HEK293 (cell line): ENCODE measurements around the gene HOXA3.

ENCODE experiments used
- CTCF ChIA-PET: fragments of 350-600 bp; formaldehyde crosslinking; extraction: SDS; loops from one replicate; lab custom pipeline; 2021; ENCODE audit warnings: antibody characterized with exemption; lab: Yijun Ruan, JAX
- POLR2A ChIA-PET: fragments of 300-600 bp; formaldehyde crosslinking; extraction: SDS; loops from one replicate; lab custom pipeline; 2020; ENCODE audit warnings: antibody characterized with exemption, inconsistent platforms; lab: Yijun Ruan, JAX
- H3K27ac ChIP-seq: fragments of 200-500 bp; sonication (Bioruptor generic); 2 replicates; pipeline ENCODE4 v1.5.1; 2014; ENCODE audit warnings: low read depth, low read length, control low read depth, inconsistent platforms; ENCODE audit errors: extremely low read depth
- H3K36me3 ChIP-seq, 2 experiments: fragments of 200-500 bp in 1 of 2; sonication (Bioruptor generic) in 1 of 2; 1 replicate in 1 of 2; 2 replicates in 1 of 2; pipeline ENCODE4 v1.5.1; 2014 to 2017; ENCODE audit warnings: inconsistent platforms in 2 of 2, low read length in 2 of 2; ENCODE audit not compliant: control insufficient read depth in 2 of 2, insufficient read depth in 1 of 2
- H3K4me1 ChIP-seq: fragments of 200-500 bp; sonication (Bioruptor generic); 2 replicates; pipeline ENCODE4 v1.5.1; 2014; ENCODE audit warnings: mild to moderate bottlenecking, low read length, inconsistent platforms; ENCODE audit not compliant: control insufficient read depth, insufficient read depth
- H3K4me3 ChIP-seq: 2 replicates; pipeline ENCODE4 v1.5.1; 2011; ENCODE audit warnings: low read depth, mild to moderate bottlenecking, control low read depth, low read length, moderate library complexity
- H3K9me3 ChIP-seq: fragments of 200-500 bp; sonication (Bioruptor generic); 2 replicates; pipeline ENCODE4 v1.5.1; 2014; ENCODE audit warnings: low read depth, low read length, inconsistent platforms; ENCODE audit not compliant: control insufficient read depth, insufficient read depth
- HIC1 ChIP-seq: fragments of 450-650 bp; formaldehyde crosslinking; IDR thresholded peaks from 2 replicates; pipeline ENCODE4 v1.5.1; 2016; ENCODE audit warnings: missing biosample characterization, missing genetic modification characterization
- KLF10 ChIP-seq: fragments of 450-650 bp; IDR thresholded peaks from 2 replicates; pipeline ENCODE4 v1.5.1; 2018; ENCODE audit warnings: missing biosample characterization, mild to moderate bottlenecking, missing genetic modification characterization
- KLF17 ChIP-seq: fragments of 450-650 bp; formaldehyde crosslinking; IDR thresholded peaks from 2 replicates; pipeline ENCODE4 v1.5.1; 2016; ENCODE audit warnings: missing biosample characterization, missing genetic modification characterization
- OVOL3 ChIP-seq: fragments of 450-650 bp; formaldehyde crosslinking; IDR thresholded peaks from 2 replicates; pipeline ENCODE4 v1.5.1; 2016; ENCODE audit warnings: missing biosample characterization, missing genetic modification characterization
- PRDM1 ChIP-seq: fragments of 450-650 bp; formaldehyde crosslinking; IDR thresholded peaks from 2 replicates; pipeline ENCODE4; 2016; ENCODE audit warnings: missing biosample characterization, missing genetic modification characterization
- ZBTB17 ChIP-seq: fragments of 450-650 bp; formaldehyde crosslinking; IDR thresholded peaks from 2 replicates; pipeline ENCODE4 v1.5.1; 2016; ENCODE audit warnings: missing biosample characterization, missing genetic modification characterization
- ZBTB48 ChIP-seq: fragments of 450-650 bp; formaldehyde crosslinking; IDR thresholded peaks from 2 replicates; pipeline ENCODE4 v1.5.1; 2016; ENCODE audit warnings: missing biosample characterization, missing genetic modification characterization
- ZNF114 ChIP-seq: fragments of 450-650 bp; formaldehyde crosslinking; IDR thresholded peaks from 2 replicates; pipeline ENCODE4 v1.5.0; 2017; ENCODE audit warnings: missing biosample characterization, missing genetic modification characterization
- ZNF18 ChIP-seq: fragments of 450-650 bp; formaldehyde crosslinking; IDR thresholded peaks from 2 replicates; pipeline ENCODE4 v1.5.1; 2016; ENCODE audit warnings: missing biosample characterization, missing genetic modification characterization
- ZNF214 ChIP-seq: fragments of 450-650 bp; formaldehyde crosslinking; IDR thresholded peaks from 2 replicates; pipeline ENCODE4 v1.5.1; 2017; ENCODE audit warnings: missing biosample characterization, mild to moderate bottlenecking, missing genetic modification characterization, borderline replicate concordance
- ZNF23 ChIP-seq: fragments of 450-650 bp; formaldehyde crosslinking; IDR thresholded peaks from 2 replicates; pipeline ENCODE4 v1.5.1; 2016; ENCODE audit warnings: missing biosample characterization, missing genetic modification characterization, borderline replicate concordance
- ZNF302 ChIP-seq: fragments of 450-650 bp; formaldehyde crosslinking; IDR thresholded peaks from 2 replicates; pipeline ENCODE4 v1.5.1; 2016; ENCODE audit warnings: missing biosample characterization, missing genetic modification characterization, low read depth
- ZNF335 ChIP-seq: fragments of 450-650 bp; formaldehyde crosslinking; conservative IDR thresholded peaks from 2 replicates; pipeline ENCODE4 v1.5.1; 2016; ENCODE audit warnings: missing biosample characterization, missing genetic modification characterization
- ZNF366 ChIP-seq: fragments of 450-650 bp; formaldehyde crosslinking; conservative IDR thresholded peaks from 2 replicates; pipeline ENCODE4 v1.5.1; 2016; ENCODE audit warnings: missing biosample characterization, missing genetic modification characterization
- ZNF449 ChIP-seq: fragments of 450-650 bp; formaldehyde crosslinking; IDR thresholded peaks from 2 replicates; pipeline ENCODE4 v1.5.1; 2017; ENCODE audit warnings: missing biosample characterization, mild to moderate bottlenecking, missing genetic modification characterization, moderate library complexity
- ZNF571 ChIP-seq: fragments of 450-650 bp; formaldehyde crosslinking; IDR thresholded peaks from 2 replicates; pipeline ENCODE4 v1.5.0; 2017; ENCODE audit warnings: missing biosample characterization, missing genetic modification characterization
- ZNF600 ChIP-seq: fragments of 450-650 bp; formaldehyde crosslinking; IDR thresholded peaks from 2 replicates; pipeline ENCODE4 v1.5.1; 2016; ENCODE audit warnings: missing biosample characterization, missing genetic modification characterization
- ZNF629 ChIP-seq: fragments of 450-650 bp; formaldehyde crosslinking; IDR thresholded peaks from 2 replicates; pipeline ENCODE4 v1.5.1; 2017; ENCODE audit warnings: missing biosample characterization, missing genetic modification characterization
- ZNF660 ChIP-seq: fragments of 450-650 bp; IDR thresholded peaks from 2 replicates; pipeline ENCODE4 v1.5.1; 2018; ENCODE audit warnings: missing biosample characterization, mild to moderate bottlenecking, missing genetic modification characterization
- ZNF701 ChIP-seq: fragments of 450-650 bp; formaldehyde crosslinking; IDR thresholded peaks from 2 replicates; pipeline ENCODE4 v1.5.1; 2016; ENCODE audit warnings: missing biosample characterization, missing genetic modification characterization
- ZNF837 ChIP-seq: fragments of 450-650 bp; formaldehyde crosslinking; IDR thresholded peaks from 2 replicates; pipeline ENCODE4 v1.5.1; 2016; ENCODE audit warnings: missing biosample characterization, missing genetic modification characterization
- TF ChIP-seq, protein P1 (sequence below): fragments of 450-650 bp; formaldehyde crosslinking; IDR thresholded peaks from 2 replicates; pipeline ENCODE4 v1.5.1; 2016; ENCODE audit warnings: missing biosample characterization, missing genetic modification characterization
- TF ChIP-seq, protein P2 (sequence below): fragments of 450-650 bp; formaldehyde crosslinking; IDR thresholded peaks from 2 replicates; pipeline ENCODE4 v1.5.1; 2016; ENCODE audit warnings: missing biosample characterization, missing genetic modification characterization

HOXA3 gene

DNA sequence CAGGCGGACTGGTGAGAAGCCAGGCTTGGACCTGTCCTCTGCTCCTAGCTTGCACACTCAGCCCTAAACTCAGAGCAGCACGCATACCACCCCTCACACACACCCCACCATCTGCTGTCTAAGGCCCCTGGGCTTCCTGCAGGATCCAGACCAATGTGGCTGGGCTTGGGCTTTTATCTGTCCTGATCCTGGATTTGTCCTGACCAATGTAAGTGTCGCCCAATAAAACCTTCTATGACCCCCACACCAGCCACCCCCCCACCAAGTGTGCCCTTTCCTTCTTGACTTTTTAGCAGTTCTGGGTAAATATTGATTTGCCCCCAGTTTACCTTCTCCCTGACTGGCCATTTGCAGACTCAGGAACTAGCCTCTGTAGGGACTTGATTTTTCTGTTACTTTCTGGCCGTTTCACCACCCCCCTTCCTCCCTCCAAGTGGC lies 49.2 kb upstream of the HOXA3 start:
- Histone ChIP-seq H3K36me3 (no peaks in the 10 kb centered on the region), H3K4me1 (peaks cover 7% of the 10 kb centered on the region), H3K9me3 (no peaks in the 10 kb centered on the region), H3K4me3 (no peak overlapping the region), H3K27ac (no peak overlapping the region)
- CTCF ChIA-PET = interaction anchor here (0.6 to 1.4 kb wide), 2 partner anchors 22 to 40 kb away, joined by 3 to 6 read pairs; no protein-coding TSS in a partner anchor
- POLR2A ChIA-PET = no interaction called here
- TF ChIP-seq ZNF600 (tag by site-specific recombination) = peak; percentile 39; the same call in 1 of the 2 replicates
- peak; percentile 34; the same call in 1 of the 2 replicates for TF ChIP-seq ZNF449
- TF ChIP-seq ZNF701 = no peak

DNA sequence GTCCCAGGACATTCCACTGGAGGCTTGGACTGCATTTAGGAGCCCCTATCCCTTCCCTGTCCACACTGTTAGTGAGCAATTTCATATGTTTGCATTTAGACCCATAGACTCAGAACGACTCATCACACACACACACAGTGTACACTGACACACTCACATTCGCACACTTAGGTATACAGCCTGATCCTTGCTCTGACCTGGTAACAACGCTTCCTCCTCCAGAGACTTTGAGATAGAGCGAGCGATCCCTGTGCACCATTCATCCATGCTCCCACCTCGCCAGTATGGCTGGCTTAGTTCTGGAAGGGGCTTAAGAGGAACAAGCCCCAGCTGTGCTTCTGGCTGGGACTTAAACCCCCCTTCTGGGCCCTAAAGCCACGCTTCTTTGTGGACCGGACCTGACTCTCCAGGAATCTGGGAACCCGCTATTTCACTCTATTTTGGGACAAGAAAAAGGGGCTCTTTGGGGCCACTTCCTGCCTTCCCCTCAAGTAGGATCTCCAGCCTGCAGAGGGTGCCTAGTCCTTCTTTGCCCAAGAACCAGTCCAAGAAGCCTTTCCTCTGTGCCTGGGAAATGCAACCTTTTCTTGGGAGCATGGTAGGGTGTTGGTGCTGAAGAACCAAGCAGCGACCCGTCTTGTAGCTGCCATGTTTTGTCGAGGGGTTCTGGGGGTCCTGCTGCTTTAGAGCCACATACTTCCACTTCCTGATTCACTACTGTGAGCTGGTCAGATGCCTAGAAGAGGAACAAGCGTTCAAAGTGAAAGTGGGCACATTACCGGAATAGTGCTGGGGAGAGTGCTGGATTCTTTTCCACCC lies 48.6 kb upstream of the HOXA3 start:
- ChIA-PET POLR2A (interaction anchor here (1.0 to 3.7 kb wide), 7 partner anchors 8 to 540 kb away, joined by 3 to 36 read pairs (median 4); partner anchors contain the start of genes HIBADH and HOXA11), CTCF (interaction anchor here (0.6 to 2.2 kb wide), 5 partner anchors 22 to 802 kb away, joined by 3 to 12 read pairs (median 3); no protein-coding TSS in a partner anchor)
- H3K27ac ChIP-seq = peak overlapping the region; percentile 92
- H3K36me3 ChIP-seq = no peaks in the 10 kb centered on the region
- H3K4me3 ChIP-seq = peak overlapping the region; percentile 89
- H3K9me3 ChIP-seq = no peaks in the 10 kb centered on the region
- peaks cover 7% of the 10 kb centered on the region for H3K4me1 ChIP-seq
- TF ChIP-seq ZNF366 (tag by site-specific recombination) = no peak
- no peak for TF ChIP-seq ZNF23
- TF ChIP-seq ZNF214 = no peak
- TF ChIP-seq, protein P1, sequence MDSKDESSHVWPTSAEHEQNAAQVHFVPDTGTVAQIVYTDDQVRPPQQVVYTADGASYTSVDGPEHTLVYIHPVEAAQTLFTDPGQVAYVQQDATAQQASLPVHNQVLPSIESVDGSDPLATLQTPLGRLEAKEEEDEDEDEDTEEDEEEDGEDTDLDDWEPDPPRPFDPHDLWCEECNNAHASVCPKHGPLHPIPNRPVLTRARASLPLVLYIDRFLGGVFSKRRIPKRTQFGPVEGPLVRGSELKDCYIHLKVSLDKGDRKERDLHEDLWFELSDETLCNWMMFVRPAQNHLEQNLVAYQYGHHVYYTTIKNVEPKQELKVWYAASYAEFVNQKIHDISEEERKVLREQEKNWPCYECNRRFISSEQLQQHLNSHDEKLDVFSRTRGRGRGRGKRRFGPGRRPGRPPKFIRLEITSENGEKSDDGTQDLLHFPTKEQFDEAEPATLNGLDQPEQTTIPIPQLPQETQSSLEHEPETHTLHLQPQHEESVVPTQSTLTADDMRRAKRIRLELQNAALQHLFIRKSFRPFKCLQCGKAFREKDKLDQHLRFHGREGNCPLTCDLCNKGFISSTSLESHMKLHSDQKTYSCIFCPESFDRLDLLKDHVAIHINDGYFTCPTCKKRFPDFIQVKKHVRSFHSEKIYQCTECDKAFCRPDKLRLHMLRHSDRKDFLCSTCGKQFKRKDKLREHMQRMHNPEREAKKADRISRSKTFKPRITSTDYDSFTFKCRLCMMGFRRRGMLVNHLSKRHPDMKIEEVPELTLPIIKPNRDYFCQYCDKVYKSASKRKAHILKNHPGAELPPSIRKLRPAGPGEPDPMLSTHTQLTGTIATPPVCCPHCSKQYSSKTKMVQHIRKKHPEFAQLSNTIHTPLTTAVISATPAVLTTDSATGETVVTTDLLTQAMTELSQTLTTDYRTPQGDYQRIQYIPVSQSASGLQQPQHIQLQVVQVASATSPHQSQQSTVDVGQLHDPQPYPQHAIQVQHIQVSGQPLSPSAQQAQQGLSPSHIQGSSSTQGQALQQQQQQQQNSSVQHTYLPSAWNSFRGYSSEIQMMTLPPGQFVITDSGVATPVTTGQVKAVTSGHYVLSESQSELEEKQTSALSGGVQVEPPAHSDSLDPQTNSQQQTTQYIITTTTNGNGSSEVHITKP (tag by site-specific recombination) = 0 out of 2 replicates have a peak, but pooled peaks have one; percentile 0
- no peak for TF ChIP-seq ZBTB48 (tag by site-specific recombination)
- TF ChIP-seq OVOL3 = no peak
- no peak for TF ChIP-seq ZNF660 (tag by site-specific recombination)
- TF ChIP-seq ZNF837 (tag by site-specific recombination) = no peak
- TF ChIP-seq ZBTB17 (tag by site-specific recombination) = peak; percentile 79
- TF ChIP-seq ZNF302 (tag by site-specific recombination) = no peak
- no peak for TF ChIP-seq KLF10
- TF ChIP-seq ZNF335 (tag by site-specific recombination) = peak; percentile 78
- no peak for TF ChIP-seq KLF17
- no peak for TF ChIP-seq ZNF629 (tag by site-specific recombination)
- no peak for TF ChIP-seq ZNF571 (tag by site-specific recombination)
- TF ChIP-seq ZNF18 (tag by site-specific recombination) = no peak
- TF ChIP-seq PRDM1 (tag by site-specific recombination) = peak; percentile 26; the same call in 1 of the 2 replicates
- TF ChIP-seq, protein P2, sequence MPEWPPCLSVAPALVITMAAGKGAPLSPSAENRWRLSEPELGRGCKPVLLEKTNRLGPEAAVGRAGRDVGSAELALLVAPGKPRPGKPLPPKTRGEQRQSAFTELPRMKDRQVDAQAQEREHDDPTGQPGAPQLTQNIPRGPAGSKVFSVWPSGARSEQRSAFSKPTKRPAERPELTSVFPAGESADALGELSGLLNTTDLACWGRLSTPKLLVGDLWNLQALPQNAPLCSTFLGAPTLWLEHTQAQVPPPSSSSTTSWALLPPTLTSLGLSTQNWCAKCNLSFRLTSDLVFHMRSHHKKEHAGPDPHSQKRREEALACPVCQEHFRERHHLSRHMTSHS = no peak
- TF ChIP-seq ZNF114 = no peak
- TF ChIP-seq HIC1 (tag by site-specific recombination) = no peak
